Measurements from ENCODE around the gene SCAP.
A peak's percentile ranks its signal among the peaks of the same experiment; 100 is the strongest.

Gene SCAP

GRCh38 chr3:47475570-47476329, at the start of gene SCAP:
TSS of gene SCAP (minus strand) at chr3:47475941. CDS start at chr3:47442993, 32,948 bp downstream.
- H3K4me1 ChIP-seq (ENCODE audit: control insufficient read depth, insufficient read depth, low read length), result no peaks in the 10 kb centered on the region; the same call in 1 of the 2 replicates
- WGBS (ENCODE audit: insufficient coverage, insufficient read length), result no CpG with 5 or more reads among the region's 88 CpGs

GRCh38 chr3:47523310-47524073, 47.8 kb upstream of the SCAP start:
- whole genome bisulfite sequencing (ENCODE audit: insufficient coverage, insufficient read length), result no CpG with 5 or more reads among the region's 4 CpGs
- Histone ChIP-seq H3K4me1 (ENCODE audit: control insufficient read depth, insufficient read depth, low read length) (0 out of 2 replicates have a peak, but pooled peaks cover 1% of the 10 kb centered on the region), H3K36me3 (ENCODE audit: control insufficient read depth, insufficient read depth, low read length) (no peaks in the 10 kb centered on the region), H3K27me3 (ENCODE audit: control insufficient read depth, insufficient read depth, low read length) (no peaks in the 10 kb centered on the region; the same call in 1 of the 2 replicates), H3K9me3 (ENCODE audit: control insufficient read depth, insufficient read depth, low read length) (no peaks in the 10 kb centered on the region), H3K4me3 (ENCODE audit: low read length) (no peak overlapping the region), H3K27ac (ENCODE audit: low read length) (no peak overlapping the region)
- DNase-seq (ENCODE audit: low read depth, low spot score), result no peak

More at GRCh38 chr3:47475570-47476329, at the start of gene SCAP:
- no peaks in the 10 kb centered on the region for H3K36me3 ChIP-seq (ENCODE audit: control insufficient read depth, insufficient read depth, low read length)
- no peaks in the 10 kb centered on the region for H3K27me3 ChIP-seq (ENCODE audit: control insufficient read depth, insufficient read depth, low read length)
- H3K27ac ChIP-seq (ENCODE audit: low read length), result no peak within 1 kb of the TSS
- DNase-seq (ENCODE audit: low read depth, low spot score), result peak; percentile 84
- peak within 1 kb of the TSS; percentile 81 for H3K4me3 ChIP-seq (ENCODE audit: low read length)
- no peaks in the 10 kb centered on the region for H3K9me3 ChIP-seq (ENCODE audit: control insufficient read depth, insufficient read depth, low read length)

- Histone ChIP-seq H3K4me3 (ENCODE audit: low read length) (no peak overlapping the region), H3K36me3 (ENCODE audit: control insufficient read depth, insufficient read depth, low read length) (no peaks in the 10 kb centered on the region), H3K27ac (ENCODE audit: low read length) (no peak overlapping the region), H3K9me3 (ENCODE audit: control insufficient read depth, insufficient read depth, low read length) (no peaks in the 10 kb centered on the region), H3K27me3 (ENCODE audit: control insufficient read depth, insufficient read depth, low read length) (no peaks in the 10 kb centered on the region; the same call in 1 of the 2 replicates), H3K4me1 (ENCODE audit: control insufficient read depth, insufficient read depth, low read length) (0 out of 2 replicates have a peak, but pooled peaks cover 1% of the 10 kb centered on the region)
- peak; percentile 85 for DNase-seq (ENCODE audit: low read depth, low spot score)
- WGBS (ENCODE audit: insufficient coverage, insufficient read length), result no CpG with 5 or more reads among the region's 15 CpGs
Measured at GRCh38 chr3:47522082-47522987, 46.6 kb upstream of the SCAP start.

GRCh38 chr3:47520756-47521155, 45.0 kb upstream of the SCAP start:
- H3K4me1 ChIP-seq (ENCODE audit: control insufficient read depth, insufficient read depth, low read length), result 0 out of 2 replicates have a peak, but pooled peaks cover 1% of the 10 kb centered on the region
- DNase-seq (ENCODE audit: low read depth, low spot score), result no peak
- no peaks in the 10 kb centered on the region for H3K9me3 ChIP-seq (ENCODE audit: control insufficient read depth, insufficient read depth, low read length)
- no peak overlapping the region for H3K4me3 ChIP-seq (ENCODE audit: low read length)
- no peaks in the 10 kb centered on the region; the same call in 1 of the 2 replicates for H3K27me3 ChIP-seq (ENCODE audit: control insufficient read depth, insufficient read depth, low read length)
- no peak overlapping the region for H3K27ac ChIP-seq (ENCODE audit: low read length)
- H3K36me3 ChIP-seq (ENCODE audit: control insufficient read depth, insufficient read depth, low read length), result no peaks in the 10 kb centered on the region

GRCh38 chr3:47517937-47518336, 42.2 kb upstream of the SCAP start:
- Histone ChIP-seq H3K4me1 (ENCODE audit: control insufficient read depth, insufficient read depth, low read length) (0 out of 2 replicates have a peak, but pooled peaks cover 1% of the 10 kb centered on the region), H3K36me3 (ENCODE audit: control insufficient read depth, insufficient read depth, low read length) (no peaks in the 10 kb centered on the region), H3K27me3 (ENCODE audit: control insufficient read depth, insufficient read depth, low read length) (no peaks in the 10 kb centered on the region; the same call in 1 of the 2 replicates), H3K27ac (ENCODE audit: low read length) (no peak overlapping the region), H3K9me3 (ENCODE audit: control insufficient read depth, insufficient read depth, low read length) (no peaks in the 10 kb centered on the region), H3K4me3 (ENCODE audit: low read length) (no peak overlapping the region)
- no CpG with 5 or more reads among the region's 2 CpGs for WGBS (ENCODE audit: insufficient coverage, insufficient read length)
- DNase-seq (ENCODE audit: low read depth, low spot score), result no peak

GRCh38 chr3:47515864-47516319, 40.2 kb upstream of the SCAP start:
- H3K36me3 ChIP-seq (ENCODE audit: control insufficient read depth, insufficient read depth, low read length), result no peaks in the 10 kb centered on the region
- H3K4me1 ChIP-seq (ENCODE audit: control insufficient read depth, insufficient read depth, low read length), result peaks cover 1% of the 10 kb centered on the region; the same call in 1 of the 2 replicates
- H3K27ac ChIP-seq (ENCODE audit: low read length), result no peak overlapping the region
- no peaks in the 10 kb centered on the region for H3K9me3 ChIP-seq (ENCODE audit: control insufficient read depth, insufficient read depth, low read length)
- WGBS (ENCODE audit: insufficient coverage, insufficient read length), result no CpG with 5 or more reads among the region's 5 CpGs
- H3K27me3 ChIP-seq (ENCODE audit: control insufficient read depth, insufficient read depth, low read length), result no peaks in the 10 kb centered on the region
- no peak for DNase-seq (ENCODE audit: low read depth, low spot score)
- no peak overlapping the region for H3K4me3 ChIP-seq (ENCODE audit: low read length)

- no peak overlapping the region for H3K4me3 ChIP-seq (ENCODE audit: low read length)
- peaks cover 5% of the 10 kb centered on the region for H3K36me3 ChIP-seq (ENCODE audit: control insufficient read depth, insufficient read depth, low read length)
- H3K4me1 ChIP-seq (ENCODE audit: control insufficient read depth, insufficient read depth, low read length), result no peaks in the 10 kb centered on the region; the same call in 1 of the 2 replicates
- no peak overlapping the region for H3K27ac ChIP-seq (ENCODE audit: low read length)
- no CpG with 5 or more reads among the region's 5 CpGs for WGBS (ENCODE audit: insufficient coverage, insufficient read length)
- no peaks in the 10 kb centered on the region for H3K27me3 ChIP-seq (ENCODE audit: control insufficient read depth, insufficient read depth, low read length)
- H3K9me3 ChIP-seq (ENCODE audit: control insufficient read depth, insufficient read depth, low read length), result no peaks in the 10 kb centered on the region
- no peak for DNase-seq (ENCODE audit: low read depth, low spot score)
Measured at GRCh38 chr3:47515100-47515499, 39.4 kb upstream of the SCAP start.

- H3K27ac ChIP-seq (ENCODE audit: low read length), result no peak within 1 kb of the TSS
- H3K4me1 ChIP-seq (ENCODE audit: control insufficient read depth, insufficient read depth, low read length), result no peaks in the 10 kb centered on the region; the same call in 1 of the 2 replicates
- peaks cover 9% of the 10 kb centered on the region for H3K36me3 ChIP-seq (ENCODE audit: control insufficient read depth, insufficient read depth, low read length)
- peak within 1 kb of the TSS; percentile 77 for H3K4me3 ChIP-seq (ENCODE audit: low read length)
- no peaks in the 10 kb centered on the region for H3K27me3 ChIP-seq (ENCODE audit: control insufficient read depth, insufficient read depth, low read length)
- H3K9me3 ChIP-seq (ENCODE audit: control insufficient read depth, insufficient read depth, low read length), result no peaks in the 10 kb centered on the region
- peak; percentile 92 for DNase-seq (ENCODE audit: low read depth, low spot score)
- WGBS (ENCODE audit: insufficient coverage, insufficient read length), result no CpG with 5 or more reads among the region's 71 CpGs
Measured at GRCh38 chr3:47513125-47513929, 37.6 kb upstream of the SCAP start, which contains the start of gene ELP6. TSS of gene ELP6 (minus strand) at chr3:47513712. CDS start at chr3:47513590, 122 bp downstream.

- Histone ChIP-seq H3K9me3 (ENCODE audit: control insufficient read depth, insufficient read depth, low read length) (no peaks in the 10 kb centered on the region), H3K36me3 (ENCODE audit: control insufficient read depth, insufficient read depth, low read length) (peaks cover 9% of the 10 kb centered on the region), H3K27ac (ENCODE audit: low read length) (no peak overlapping the region), H3K4me1 (ENCODE audit: control insufficient read depth, insufficient read depth, low read length) (no peaks in the 10 kb centered on the region; the same call in 1 of the 2 replicates), H3K4me3 (ENCODE audit: low read length) (peak overlapping the region; percentile 77), H3K27me3 (ENCODE audit: control insufficient read depth, insufficient read depth, low read length) (no peaks in the 10 kb centered on the region)
- no peak for DNase-seq (ENCODE audit: low read depth, low spot score)
- no CpG with 5 or more reads among the region's 36 CpGs for WGBS (ENCODE audit: insufficient coverage, insufficient read length)
Measured at GRCh38 chr3:47512416-47513124, 36.8 kb upstream of the SCAP start.

Measured in iPS DF 6.9 (cell line).